Ovary (tissue), 3 donors: Measurements from ENCODE around the gene OPA1.

Experiments
- EP300 ChIP-seq: sonication (generic); formaldehyde crosslinking; IDR thresholded peaks from one replicate; pipeline ENCODE4 v1.6.1; 2017; ENCODE audit warnings: antibody characterized with exemption
- TF ChIP-seq, protein P1 (sequence below), 3 donors: fragments of 450-650 bp in 2 of 3; fragments of 200-600 bp in 1 of 3; IDR thresholded peaks; one replicate each; pipeline versions ENCODE4 v1.5.1 to v1.8.0; 2016 to 2022; ENCODE audit warnings: antibody characterized with exemption in 3 of 3, mild to moderate bottlenecking in 1 of 3
- donor health status: DM: no; HTN: no; CAD: no.

DNA sequence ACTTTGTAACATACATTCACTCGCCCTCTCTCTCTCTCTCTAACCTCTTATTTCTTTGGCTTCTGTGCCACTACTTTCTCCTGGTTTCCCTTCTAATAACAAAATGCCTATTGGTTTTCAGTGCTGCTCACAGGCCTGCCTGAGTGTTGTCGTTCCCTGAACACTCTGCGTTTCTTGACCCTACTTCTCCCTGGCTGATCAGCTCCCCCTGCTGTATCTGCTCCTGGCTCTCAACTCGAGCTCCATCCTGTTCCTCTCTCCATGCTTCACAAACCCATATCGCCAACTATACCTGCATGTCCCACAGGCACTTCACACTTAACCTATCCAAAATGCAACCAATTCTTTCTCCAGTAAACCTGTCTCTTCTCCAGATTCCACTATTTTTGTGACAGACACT lies 111.4 kb downstream of the OPA1 start:
- TF ChIP-seq, protein P1, sequence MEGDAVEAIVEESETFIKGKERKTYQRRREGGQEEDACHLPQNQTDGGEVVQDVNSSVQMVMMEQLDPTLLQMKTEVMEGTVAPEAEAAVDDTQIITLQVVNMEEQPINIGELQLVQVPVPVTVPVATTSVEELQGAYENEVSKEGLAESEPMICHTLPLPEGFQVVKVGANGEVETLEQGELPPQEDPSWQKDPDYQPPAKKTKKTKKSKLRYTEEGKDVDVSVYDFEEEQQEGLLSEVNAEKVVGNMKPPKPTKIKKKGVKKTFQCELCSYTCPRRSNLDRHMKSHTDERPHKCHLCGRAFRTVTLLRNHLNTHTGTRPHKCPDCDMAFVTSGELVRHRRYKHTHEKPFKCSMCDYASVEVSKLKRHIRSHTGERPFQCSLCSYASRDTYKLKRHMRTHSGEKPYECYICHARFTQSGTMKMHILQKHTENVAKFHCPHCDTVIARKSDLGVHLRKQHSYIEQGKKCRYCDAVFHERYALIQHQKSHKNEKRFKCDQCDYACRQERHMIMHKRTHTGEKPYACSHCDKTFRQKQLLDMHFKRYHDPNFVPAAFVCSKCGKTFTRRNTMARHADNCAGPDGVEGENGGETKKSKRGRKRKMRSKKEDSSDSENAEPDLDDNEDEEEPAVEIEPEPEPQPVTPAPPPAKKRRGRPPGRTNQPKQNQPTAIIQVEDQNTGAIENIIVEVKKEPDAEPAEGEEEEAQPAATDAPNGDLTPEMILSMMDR (IDR thresholded peaks at IDR 0.05) = no peak
- TF ChIP-seq EP300 = no peak
